Panc1 (cell line): ENCODE data around the gene GNL2. TPM values are rescaled to one million over a fixed set of nuclear protein-coding genes. Genes with fewer than 3 reads are reported as not detected.

Source experiments
- ATAC-seq: fragments of 200-7000 bp; cut with Tn5 transposase; 2 replicates; pipeline ENCODE4 v1.9.1; 2020; ENCODE audit warnings: mild to moderate bottlenecking, moderate library complexity
- Bru-seq: library from RNA; stranded (reverse); fragments of 400-500 nt; gene quantifications from one replicate; lab custom pipeline; 2021; lab: Mats Ljungman, UMichigan
- BruChase-seq, 2 experiments: library from RNA; stranded (reverse); fragments of 400-500 nt; gene quantifications; one replicate each; lab custom pipeline; 2021; lab: Mats Ljungman, UMichigan
- BruUV-seq: library from RNA; stranded (reverse); fragments of 400-500 nt; replicated peaks from 2 replicates; lab custom pipeline; 2021; lab: Mats Ljungman, UMichigan
- CTCF ChIA-PET: fragments of 300-600 bp; sonication (Branson Sonifier 250); formaldehyde crosslinking; loops from one replicate; lab custom pipeline; 2022; ENCODE audit warnings: antibody characterized with exemption; lab: Charles Lee
- POLR2A ChIA-PET: fragments of 300-600 bp; sonication (Branson Sonifier 250); formaldehyde crosslinking; loops from one replicate; lab custom pipeline; 2022; ENCODE audit warnings: antibody characterized with exemption; lab: Charles Lee
- DNase-seq: peaks from one replicate; pipeline ENCODE4 v3.0.0-alpha.2; 2010; ENCODE audit warnings: low read depth, low spot score
- H3K27ac ChIP-seq: 2 replicates; pipeline ENCODE4 v1.5.1; 2011; ENCODE audit warnings: mild to moderate bottlenecking, low read length, inconsistent platforms
- H3K27me3 ChIP-seq: fragments of 200-500 bp; sonication (Bioruptor generic); 2 replicates; pipeline ENCODE4 v1.6.0; 2014; ENCODE audit warnings: low read length, inconsistent platforms; ENCODE audit not compliant: control insufficient read depth, insufficient read depth
- H3K36me3 ChIP-seq: fragments of 200-500 bp; sonication (Bioruptor generic); 2 replicates; pipeline ENCODE4 v1.5.1; 2014; ENCODE audit warnings: inconsistent platforms, mild to moderate bottlenecking, low read length, moderate library complexity; ENCODE audit not compliant: control insufficient read depth, insufficient read depth
- H3K4me1 ChIP-seq: 2 replicates; pipeline ENCODE4 v1.5.1; 2011; ENCODE audit warnings: inconsistent platforms, mild to moderate bottlenecking, low read length, moderate library complexity; ENCODE audit not compliant: control insufficient read depth, insufficient read depth
- H3K4me3 ChIP-seq, 2 experiments: 2 replicates each; pipeline ENCODE4 v1.5.1; 2011 to 2012; ENCODE audit warnings: low read depth in 2 of 2, low read length in 2 of 2, mild to moderate bottlenecking in 2 of 2, inconsistent platforms in 1 of 2, moderate library complexity in 1 of 2
- H3K9me3 ChIP-seq: fragments of 200-500 bp; sonication (Bioruptor generic); 2 replicates; pipeline ENCODE4 v1.5.1; 2014; ENCODE audit warnings: low read depth, mild to moderate bottlenecking, inconsistent platforms, low read length, moderate library complexity; ENCODE audit not compliant: control insufficient read depth, insufficient read depth
- CTCF ChIP-seq: fragments of 450-650 bp; IDR thresholded peaks from 2 replicates; pipeline ENCODE4 v1.5.1; 2017; ENCODE audit warnings: mild to moderate bottlenecking
- POLR2AphosphoS5 ChIP-seq: IDR thresholded peaks from 2 replicates; pipeline ENCODE4 v1.6.1; 2012; ENCODE audit warnings: mild to moderate bottlenecking, low read depth, low read length, moderate library complexity
- REST ChIP-seq, 2 experiments: IDR thresholded peaks; 2 replicates each; pipeline ENCODE4 v1.6.1; 2011 to 2012; ENCODE audit warnings: low read depth in 2 of 2, control low read depth in 1 of 2, low read length in 1 of 2, mild to moderate bottlenecking in 1 of 2, moderate library complexity in 1 of 2; ENCODE audit not compliant: insufficient read depth in 1 of 2
- SIN3A ChIP-seq: IDR thresholded peaks from 2 replicates; pipeline ENCODE4 v1.6.1; 2012; ENCODE audit warnings: low read depth, mild to moderate bottlenecking, low read length, moderate library complexity, borderline replicate concordance; ENCODE audit not compliant: insufficient read depth
- TCF7L2 ChIP-seq: IDR thresholded peaks from 2 replicates; pipeline ENCODE4 v1.6.1; 2011; ENCODE audit warnings: mild to moderate bottlenecking, low read depth, low read length, inconsistent platforms
- in situ Hi-C: cut with HindIII; loops from 2 replicates; pipeline ENCODE4 v1.10.0; 2016; ENCODE audit warnings: low sequenced_read_pairs, low pct_unique_long_range_greater_than_20kb
- intact Hi-C: fragments of 100-400 bp; cut with micrococcal nuclease; formaldehyde crosslinking; loops from one replicate; pipeline ENCODE4 v1.10.0; 2022; ENCODE audit not compliant: unreplicated experiment
- long read RNA-seq: library from polyadenylated mRNA; unstranded; transcript quantifications from one replicate; pipeline ENCODE4 v2.0.0, GENCODE V29; 2021; ENCODE audit not compliant: unreplicated experiment
- polyA plus RNA-seq: library from polyadenylated mRNA; unstranded; fragments of >200 nt; gene quantifications from one replicate; pipeline ENCODE4 v1.2.1, GENCODE V29; 2012; ENCODE audit warnings: missing spikeins; ENCODE audit not compliant: insufficient read length
- total RNA-seq: library from RNA; stranded (reverse); gene quantifications from one replicate; pipeline ENCODE4 v1.2.1, GENCODE V29; 2021; ENCODE audit not compliant: unreplicated experiment

GNL2 gene
- total RNA-seq (73.4 TPM), Bru-seq, nascent RNA (percentile 92 among the genes with signal in this experiment), BruChase-seq, experiment 1, labeled RNA remaining after a 2-hour chase (percentile 93 among the genes with signal in this experiment), BruChase-seq, experiment 2, labeled RNA remaining after a 6-hour chase (percentile 94 among the genes with signal in this experiment)
- polyA plus RNA-seq, result 46.5 TPM
- long read RNA-seq, transcript GNL2-201 (16 exons, 2,334 nt), result major isoform, 117 of 178 reads
- long read RNA-seq, partial matches to known transcripts, result 37 of 178 reads
- long read RNA-seq, other reads (novel, unspliced or antisense), result 20 of 178 reads

- peak; percentile 100 for ATAC-seq
- H3K4me1 ChIP-seq, result peaks cover 9% of the 10 kb centered on the region
- in situ Hi-C loops (loop anchor here (5.0 kb wide), 1 partner anchor 97 kb away; the partner anchor contains the start of gene CDCA8), intact Hi-C loops (no loop called here)
- peak; percentile 96 for TF ChIP-seq POLR2AphosphoS5
- no peak for TF ChIP-seq TCF7L2
- POLR2A ChIA-PET, result interaction anchor here (0.7 to 0.9 kb wide), 2 partner anchors 9 to 14 kb away, joined by 3 read pairs; no protein-coding TSS in a partner anchor
- peaks cover 32% of the 10 kb centered on the region for H3K36me3 ChIP-seq
- BruUV-seq, result no TSS peak
- peak; percentile 87 for DNase-seq
- H3K27ac ChIP-seq, result peak within 1 kb of the TSS; percentile 98
- CTCF ChIA-PET, result interaction anchor here (0.6 kb wide), 1 partner anchor 92 kb away, joined by 3 read pairs; no protein-coding TSS in a partner anchor
- peak within 1 kb of the TSS; percentile 99 to 100 for H3K4me3 ChIP-seq
- H3K9me3 ChIP-seq, result no peaks in the 10 kb centered on the region
- no peaks in the 10 kb centered on the region for H3K27me3 ChIP-seq
Observed at GRCh38 chr1:37595440-37596181, at the start of gene GNL2. TSS of gene GNL2 (minus strand) at chr1:37595937. CDS start at chr1:37595822, 115 bp downstream.

- intact Hi-C loops (no loop called here), in situ Hi-C loops (no loop called here)
- BruUV-seq, result no TSS peak
- H3K9me3 ChIP-seq, result no peaks in the 10 kb centered on the region
- no peaks in the 10 kb centered on the region for H3K36me3 ChIP-seq
- H3K4me3 ChIP-seq, result no peak overlapping the region
- peaks cover 8% of the 10 kb centered on the region for H3K27me3 ChIP-seq
- ChIA-PET POLR2A (no interaction called here), CTCF (no interaction called here)
- no peak for DNase-seq
- TF ChIP-seq TCF7L2 (no peak), POLR2AphosphoS5 (no peak), SIN3A (no peak), REST (IDR thresholded peaks at IDR 0.05; ENCODE audit: insufficient read depth in 1 of 2, low read depth in 2 of 2, low read length in 1 of 2) (no peak), CTCF (no peak)
- no peak overlapping the region for H3K27ac ChIP-seq
- ATAC-seq, result no peak
- no peaks in the 10 kb centered on the region; the same call in 1 of the 2 replicates for H3K4me1 ChIP-seq
Observed at GRCh38 chr1:37641059-37641458, 45.3 kb upstream of the GNL2 start.
